Right lobe of liver (tissue), 4 donors: ENCODE results near the gene RTP4.

ENCODE experiments used
- POLR2A ChIP-seq: fragments of 450-650 bp; IDR thresholded peaks from one replicate; pipeline ENCODE4 v1.6.1; 2017; ENCODE audit warnings: antibody characterized with exemption, mild to moderate bottlenecking
- TF ChIP-seq, protein P1 (sequence below), 4 donors: fragments of 200-600 bp in 3 of 4; fragments of 450-650 bp in 1 of 4; IDR thresholded peaks; one replicate each; pipeline versions ENCODE4 v1.5.1 to v1.8.0; 2016 to 2022; ENCODE audit warnings: antibody characterized with exemption in 4 of 4, mild to moderate bottlenecking in 2 of 4
- donor health status: DM: no; HTN: no; CAD: no.
- donor health status: DM: no; HTN: no; CAD: no.
- donor health status: DM: no; HTN: yes; CAD: no.

DNA sequence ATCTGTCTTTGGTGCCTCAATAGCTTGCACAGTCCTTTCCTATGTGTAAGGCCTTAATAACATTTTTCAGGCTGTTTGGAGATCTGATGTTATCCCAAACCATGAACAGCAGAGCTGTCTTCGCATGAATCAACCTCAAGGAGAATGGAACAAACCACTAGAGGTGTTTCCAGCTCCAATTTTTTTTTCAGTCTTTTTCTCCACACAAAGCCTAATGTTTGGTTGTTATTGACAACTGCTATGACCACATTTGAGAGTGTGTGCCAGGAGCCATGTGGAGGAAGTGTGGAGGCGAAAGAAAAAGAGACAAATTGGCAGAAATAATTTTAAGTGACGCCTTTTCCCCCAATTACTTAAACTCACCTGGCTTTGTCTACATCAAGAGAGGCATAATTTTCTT is 38.7 kb downstream of the RTP4 start:
- no peak for TF ChIP-seq POLR2A
- TF ChIP-seq, protein P1, sequence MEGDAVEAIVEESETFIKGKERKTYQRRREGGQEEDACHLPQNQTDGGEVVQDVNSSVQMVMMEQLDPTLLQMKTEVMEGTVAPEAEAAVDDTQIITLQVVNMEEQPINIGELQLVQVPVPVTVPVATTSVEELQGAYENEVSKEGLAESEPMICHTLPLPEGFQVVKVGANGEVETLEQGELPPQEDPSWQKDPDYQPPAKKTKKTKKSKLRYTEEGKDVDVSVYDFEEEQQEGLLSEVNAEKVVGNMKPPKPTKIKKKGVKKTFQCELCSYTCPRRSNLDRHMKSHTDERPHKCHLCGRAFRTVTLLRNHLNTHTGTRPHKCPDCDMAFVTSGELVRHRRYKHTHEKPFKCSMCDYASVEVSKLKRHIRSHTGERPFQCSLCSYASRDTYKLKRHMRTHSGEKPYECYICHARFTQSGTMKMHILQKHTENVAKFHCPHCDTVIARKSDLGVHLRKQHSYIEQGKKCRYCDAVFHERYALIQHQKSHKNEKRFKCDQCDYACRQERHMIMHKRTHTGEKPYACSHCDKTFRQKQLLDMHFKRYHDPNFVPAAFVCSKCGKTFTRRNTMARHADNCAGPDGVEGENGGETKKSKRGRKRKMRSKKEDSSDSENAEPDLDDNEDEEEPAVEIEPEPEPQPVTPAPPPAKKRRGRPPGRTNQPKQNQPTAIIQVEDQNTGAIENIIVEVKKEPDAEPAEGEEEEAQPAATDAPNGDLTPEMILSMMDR (IDR thresholded peaks at IDR 0.05), result no peak
